Measurements from ENCODE around the gene TASP1.
"Not testable (repeated sequence)": the region's sequence is repeated elsewhere in the genome, so short reads cannot be mapped to it uniquely, and the experiment has no call there.

Gene TASP1

GRCh38 chr20:13395232-13395631 lies 243.5 kb downstream of the TASP1 start:
- DNase-seq: no peak

- DNase-seq: no peak
Measured at GRCh38 chr20:13392391-13392790, 246.3 kb downstream of the TASP1 start.

- DNase-seq: no peak
Measured at GRCh38 chr20:13389115-13389514, 249.6 kb downstream of the TASP1 start.

- DNase-seq: no peak
Measured at GRCh38 chr20:13384132-13384531, 254.6 kb downstream of the TASP1 start.

GRCh38 chr20:13382786-13383185 lies 255.9 kb downstream of the TASP1 start:
- no peak for DNase-seq

- DNase-seq: not testable (repeated sequence)
Measured at GRCh38 chr20:13380497-13381229, 258.1 kb downstream of the TASP1 start.

- DNase-seq: no peak
Measured at GRCh38 chr20:13373400-13373799, 265.3 kb downstream of the TASP1 start.

- DNase-seq: no peak
Measured at GRCh38 chr20:13364278-13365170, 274.2 kb downstream of the TASP1 start.

- no peak for DNase-seq
Measured at GRCh38 chr20:13363473-13363872, 275.3 kb downstream of the TASP1 start.

- not testable (repeated sequence) for DNase-seq
Measured at GRCh38 chr20:13362165-13362564, 276.6 kb downstream of the TASP1 start.

GRCh38 chr20:13358936-13359335 lies 279.8 kb downstream of the TASP1 start:
- DNase-seq: not testable (repeated sequence)

- not testable (repeated sequence) for DNase-seq
Measured at GRCh38 chr20:13357782-13358181, 280.9 kb downstream of the TASP1 start.

GRCh38 chr20:13356591-13356990 lies 282.1 kb downstream of the TASP1 start:
- DNase-seq: no peak

GRCh38 chr20:13355941-13356486 lies 282.7 kb downstream of the TASP1 start:
- DNase-seq: no peak

GRCh38 chr20:13355411-13355810 lies 283.3 kb downstream of the TASP1 start:
- no peak for DNase-seq

GRCh38 chr20:13353261-13353945 lies 285.3 kb downstream of the TASP1 start:
- DNase-seq: no peak

- DNase-seq: no peak
Measured at GRCh38 chr20:13349235-13349604, 289.5 kb downstream of the TASP1 start.

GRCh38 chr20:13348311-13349234 lies 290.2 kb downstream of the TASP1 start:
- no peak for DNase-seq

GRCh38 chr20:13344671-13345070 lies 294.1 kb downstream of the TASP1 start:
- no peak for DNase-seq

GRCh38 chr20:13342469-13343242 lies 296.1 kb downstream of the TASP1 start:
- no peak for DNase-seq

GRCh38 chr20:13341737-13342393 lies 296.9 kb downstream of the TASP1 start:
- DNase-seq: no peak
